CD4-positive, alpha-beta memory T cell (primary cell): Measurements from ENCODE around the gene TEDC2. TPM values are rescaled to one million over a fixed set of nuclear protein-coding genes. Genes with fewer than 3 reads are reported as not detected.

Source experiments
- CTCF ChIA-PET: fragments of 350-600 bp; sonication (Branson Sonifier 250); formaldehyde crosslinking; loops from one replicate; lab custom pipeline; 2021; ENCODE audit warnings: inconsistent platforms; ENCODE audit not compliant: partially characterized antibody; lab: Charles Lee
- POLR2A ChIA-PET: fragments of 350-600 bp; sonication (Branson Sonifier 250); formaldehyde crosslinking; loops from one replicate; lab custom pipeline; 2021; ENCODE audit not compliant: partially characterized antibody; lab: Charles Lee
- DNase-seq, 5 donors: peaks; one replicate each; pipeline versions ENCODE4 v3.0.0 to v3.0.0-alpha.2; 2020 to 2022; ENCODE audit warnings: mixed read lengths in 1 of 5
- H3K27ac ChIP-seq: one replicate; pipeline ENCODE4 v1.7.0; 2013; ENCODE audit warnings: low read depth, low read length
- H3K27me3 ChIP-seq: 2 replicates; pipeline ENCODE4 v1.7.0; 2013; ENCODE audit warnings: mild to moderate bottlenecking, low read length, moderate library complexity; ENCODE audit not compliant: insufficient read depth
- H3K36me3 ChIP-seq: 2 replicates; pipeline ENCODE4 v1.7.0; 2013; ENCODE audit warnings: mild to moderate bottlenecking, low read length, moderate library complexity; ENCODE audit not compliant: insufficient read depth
- H3K4me1 ChIP-seq: 2 replicates; pipeline ENCODE4 v1.7.0; 2013; ENCODE audit warnings: mild to moderate bottlenecking, low read length, moderate library complexity; ENCODE audit not compliant: insufficient read depth
- H3K4me3 ChIP-seq, 2 donors: one replicate each; pipeline ENCODE4 v1.7.0; 2013; ENCODE audit warnings: low read length in 2 of 2, mild to moderate bottlenecking in 1 of 2
- H3K9me3 ChIP-seq, 2 donors: one replicate each; pipeline ENCODE4 v1.7.0; 2013; ENCODE audit warnings: low read length in 2 of 2, control low read depth in 1 of 2; ENCODE audit not compliant: control insufficient read depth in 1 of 2
- H3K27ac Mint-ChIP-seq, 7 donors: one replicate each; pipeline ENCODE4 v1.8.0; 2020 to 2021; ENCODE audit warnings: mixed read lengths in 7 of 7, mild to moderate bottlenecking in 6 of 7, inconsistent platforms in 3 of 7, moderate library complexity in 3 of 7
- H3K27me3 Mint-ChIP-seq, 2 donors: one replicate each; pipeline ENCODE4 v1.8.0; 2020 to 2021; ENCODE audit warnings: mixed read lengths in 2 of 2
- H3K36me3 Mint-ChIP-seq, 2 donors: one replicate each; pipeline ENCODE4 v1.8.0; 2020 to 2021; ENCODE audit warnings: mixed read lengths in 2 of 2, inconsistent platforms in 1 of 2, mild to moderate bottlenecking in 1 of 2
- H3K4me1 Mint-ChIP-seq, 4 donors: one replicate each; pipeline ENCODE4 v1.8.0; 2020 to 2021; ENCODE audit warnings: mixed read lengths in 4 of 4, mild to moderate bottlenecking in 1 of 4
- H3K4me3 Mint-ChIP-seq, 8 donors: one replicate each; pipeline ENCODE4 v1.8.0; 2020 to 2021; ENCODE audit warnings: mixed read lengths in 8 of 8, mild to moderate bottlenecking in 7 of 8, moderate library complexity in 6 of 8, inconsistent platforms in 3 of 8
- H3K9me3 Mint-ChIP-seq, 8 donors: one replicate each; pipeline ENCODE4 v1.8.0; 2020 to 2021; ENCODE audit warnings: mixed read lengths in 8 of 8, mild to moderate bottlenecking in 5 of 8, inconsistent platforms in 3 of 8, moderate library complexity in 1 of 8
- intact Hi-C: fragments of 100-400 bp; cut with micrococcal nuclease; formaldehyde crosslinking; loops from one replicate; pipeline ENCODE4 v1.15.1; 2023
- polyA plus RNA-seq, 2 donors: library from polyadenylated mRNA; unstranded; fragments of 300-500 nt; fragmentation: Illumina TruSeq; gene quantifications; one replicate each; pipeline ENCODE4 v1.2.3, GENCODE V29; 2021
- total RNA-seq, 2 experiments: library from RNA; stranded (reverse); gene quantifications; one replicate each; pipeline ENCODE4 v1.2.3, GENCODE V29; 2021

The TEDC2 gene
- total and polyA plus RNA-seq, 4 experiments from 2014 or later, result 0.44 to 0.55 (median 0.44) TPM; not detected in 1

DNA sequence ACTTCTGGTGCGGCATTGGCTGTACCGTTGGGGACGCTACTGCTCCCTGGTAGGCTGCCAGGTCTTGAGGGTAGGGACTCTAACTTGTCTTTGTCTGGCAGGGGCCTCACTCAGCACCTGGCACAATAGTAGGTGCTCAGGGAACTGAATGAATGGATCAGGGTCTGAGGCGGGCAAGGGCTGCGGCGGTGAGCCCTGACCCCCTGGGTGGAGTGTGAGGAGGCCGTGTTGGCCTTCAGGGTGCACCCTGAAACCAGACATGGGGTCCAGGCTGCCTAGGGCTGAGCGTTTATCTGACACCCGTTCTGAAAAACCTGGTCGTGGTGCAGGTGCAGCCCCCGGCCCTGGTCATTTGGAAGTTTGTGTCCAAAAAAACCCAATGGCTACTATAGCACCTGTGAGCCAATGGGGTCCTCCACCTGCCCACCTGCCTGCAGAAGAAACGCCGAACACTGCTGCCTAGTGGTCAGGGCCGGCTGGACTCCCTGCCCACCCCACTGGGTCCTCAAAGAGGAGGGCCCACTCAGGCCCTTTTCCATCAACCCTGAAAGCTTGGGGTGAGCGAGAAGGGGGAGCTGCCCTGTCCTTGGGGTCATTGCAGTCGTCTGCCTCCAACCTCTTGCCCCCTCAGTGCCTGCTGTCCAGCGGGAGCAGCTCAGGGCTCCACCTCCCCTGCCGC, 49.0 kb downstream of the TEDC2 start:
- Mint-ChIP-seq H3K4me1 (peaks cover 5 to 20% (median 10%) of the 10 kb centered on the region in 4 donors), H3K36me3 (no peaks in the 10 kb centered on the region), H3K4me3 (no peak overlapping the region), H3K9me3 (peaks cover 0 to 2% (median 0%) of the 10 kb centered on the region in 8 donors), H3K27ac (no peak overlapping the region), H3K27me3 (no peaks in the 10 kb centered on the region)
- H3K27ac ChIP-seq, result no peak overlapping the region
- H3K9me3 ChIP-seq, result no peaks in the 10 kb centered on the region
- ChIA-PET POLR2A (no interaction called here), CTCF (no interaction called here)
- no peak overlapping the region for H3K4me3 ChIP-seq
- peaks cover 7% of the 10 kb centered on the region for H3K4me1 ChIP-seq
- DNase-seq, result no peak
- no peaks in the 10 kb centered on the region for H3K27me3 ChIP-seq
- intact Hi-C loops, result no loop called here
- H3K36me3 ChIP-seq, result no peaks in the 10 kb centered on the region

DNA sequence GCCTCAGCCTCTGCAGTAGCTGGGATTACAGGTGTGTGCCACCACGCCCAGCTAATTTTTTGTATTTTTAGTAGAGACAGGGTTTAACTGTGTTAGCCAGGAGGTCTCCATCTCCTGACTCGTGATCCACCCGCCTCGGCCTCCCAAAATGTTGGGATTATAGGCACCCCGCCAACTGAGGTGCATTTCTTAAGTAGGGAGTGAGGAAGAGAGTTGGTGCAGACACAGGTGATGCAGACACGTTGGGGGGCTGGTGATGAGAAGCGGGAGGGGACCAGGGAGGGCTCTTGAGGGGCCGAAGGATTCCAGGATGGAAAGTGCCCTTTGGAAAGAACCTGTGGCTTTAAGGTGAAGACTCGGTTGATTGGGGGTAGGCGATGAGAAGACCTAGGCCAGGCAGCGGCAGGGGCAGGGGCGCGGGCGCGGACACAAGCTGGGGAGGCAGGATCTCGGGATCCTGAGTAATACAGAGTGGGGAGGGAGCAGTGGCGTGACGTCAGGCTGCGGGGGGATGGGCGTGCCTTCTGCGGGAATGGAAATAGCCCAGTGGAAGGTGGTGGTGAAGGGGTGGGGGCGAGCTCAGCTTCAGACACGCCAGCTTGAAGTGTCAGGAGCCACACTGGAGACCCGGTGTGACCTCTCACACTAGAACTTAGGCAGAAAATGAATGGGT, 51.4 kb downstream of the TEDC2 start:
- Histone ChIP-seq H3K4me3 (no peak overlapping the region), H3K27ac (no peak overlapping the region), H3K4me1 (peaks cover 24% of the 10 kb centered on the region), H3K9me3 (no peaks in the 10 kb centered on the region), H3K36me3 (no peaks in the 10 kb centered on the region), H3K27me3 (no peaks in the 10 kb centered on the region)
- H3K9me3 Mint-ChIP-seq, result peaks cover 0 to 4% (median 0%) of the 10 kb centered on the region in 8 donors
- CTCF ChIA-PET, result no interaction called here
- no peaks in the 10 kb centered on the region for H3K27me3 Mint-ChIP-seq
- H3K4me1 Mint-ChIP-seq, result peaks cover 18 to 40% (median 25%) of the 10 kb centered on the region in 4 donors
- DNase-seq, result peak in 1 of 5 donors; percentile 36
- peak overlapping the region in 1 of 8 donors; percentile 25 for H3K4me3 Mint-ChIP-seq
- POLR2A ChIA-PET, result interaction anchor here (6.1 kb wide), 1 partner anchor 21 kb away, joined by 101 read pairs; the partner anchor contains the start of gene CEMP1
- peaks cover 0 to 14% of the 10 kb centered on the region in 2 donors for H3K36me3 Mint-ChIP-seq
- intact Hi-C loops, result loop anchor here (5.0 to 10.0 kb wide), 2 partner anchors 161 to 246 kb away; partner anchors contain the start of gene RNPS1
- peak overlapping the region in 2 of 7 donors; percentile 43 to 91 for H3K27ac Mint-ChIP-seq

- Histone ChIP-seq H3K27ac (no peak overlapping the region), H3K4me1 (peaks cover 33% of the 10 kb centered on the region), H3K36me3 (no peaks in the 10 kb centered on the region), H3K9me3 (no peaks in the 10 kb centered on the region), H3K4me3 (no peak overlapping the region), H3K27me3 (no peaks in the 10 kb centered on the region)
- intact Hi-C loops, result loop anchor here (5.0 to 10.0 kb wide), 2 partner anchors 160 to 247 kb away; partner anchors contain the start of gene RNPS1
- ChIA-PET CTCF (no interaction called here), POLR2A (interaction anchor here (0.9 to 6.1 kb wide), 4 partner anchors 20 to 260 kb away, joined by 3 to 101 read pairs (median 14); partner anchors contain the start of genes CEMP1 and PDPK1)
- H3K27me3 Mint-ChIP-seq, result no peaks in the 10 kb centered on the region
- H3K27ac Mint-ChIP-seq, result peak overlapping the region; percentile 57 to 97 (median 92)
- DNase-seq, result peak in 1 of 5 donors; percentile 41
- peak overlapping the region; percentile 7 to 91 (median 85) for H3K4me3 Mint-ChIP-seq
- H3K9me3 Mint-ChIP-seq, result peaks cover 0 to 6% (median 0%) of the 10 kb centered on the region in 8 donors
- H3K4me1 Mint-ChIP-seq, result peaks cover 27 to 49% (median 33%) of the 10 kb centered on the region in 4 donors
- H3K36me3 Mint-ChIP-seq, result peaks cover 0 to 23% of the 10 kb centered on the region in 2 donors
These were observed 52.3 kb downstream of the TEDC2 start for GRCh38 chr16:2511996-2512734.

GRCh38 chr16:2512735-2513404, 53.0 kb downstream of the TEDC2 start:
- Mint-ChIP-seq H3K27ac (peak overlapping the region; percentile 91 to 97 (median 92)), H3K9me3 (peaks cover 0 to 7% (median 0%) of the 10 kb centered on the region in 8 donors), H3K36me3 (peaks cover 0 to 25% of the 10 kb centered on the region in 2 donors), H3K4me1 (peaks cover 32 to 56% (median 40%) of the 10 kb centered on the region in 4 donors), H3K4me3 (peak overlapping the region; percentile 79 to 96 (median 86)), H3K27me3 (no peaks in the 10 kb centered on the region)
- Histone ChIP-seq H3K27me3 (no peaks in the 10 kb centered on the region), H3K9me3 (no peaks in the 10 kb centered on the region), H3K36me3 (no peaks in the 10 kb centered on the region), H3K4me3 (peak overlapping the region; percentile 12 to 74), H3K4me1 (peaks cover 40% of the 10 kb centered on the region), H3K27ac (peak overlapping the region; percentile 94)
- intact Hi-C loops, result loop anchor here (1.0 to 10.0 kb wide), 8 partner anchors 19 to 358 kb away; partner anchors contain the start of genes CCNF, RNPS1, TBC1D24 and TRAF7
- ChIA-PET POLR2A (interaction anchor here (0.7 to 6.1 kb wide), 12 partner anchors 12 to 357 kb away, joined by 3 to 101 read pairs (median 4); partner anchors contain the start of genes ABCA3, CEMP1, MLST8 and PDPK1), CTCF (interaction anchor here (1.0 kb wide), 1 partner anchor 18 kb away, joined by 3 read pairs; the partner anchor contains the start of gene CEMP1)
- peak in 1 of 5 donors; percentile 58 for DNase-seq

- peak within 1 kb of the TSS; percentile 91 to 98 (median 97) for H3K27ac Mint-ChIP-seq
- peaks cover 48% of the 10 kb centered on the region for H3K4me1 ChIP-seq
- peak within 1 kb of the TSS; percentile 90 to 96 (median 92) for H3K4me3 Mint-ChIP-seq
- peaks cover 0 to 27% of the 10 kb centered on the region in 2 donors for H3K36me3 Mint-ChIP-seq
- H3K27me3 Mint-ChIP-seq, result no peaks in the 10 kb centered on the region
- peak; percentile 90 to 97 (median 94) for DNase-seq
- ChIA-PET POLR2A (interaction anchor here (0.7 to 6.1 kb wide), 17 partner anchors 11 to 553 kb away, joined by 3 to 101 read pairs (median 5); partner anchors contain the start of genes ABCA3, CEMP1, ECI1 and FLYWCH2), CTCF (interaction anchor here (1.0 kb wide), 1 partner anchor 17 kb away, joined by 3 read pairs; the partner anchor contains the start of gene CEMP1)
- intact Hi-C loops, result loop anchor here (1.0 to 10.0 kb wide), 8 partner anchors 19 to 358 kb away; partner anchors contain the start of genes CCNF, RNPS1, TBC1D24 and TRAF7
- peaks cover 32 to 64% (median 46%) of the 10 kb centered on the region in 4 donors for H3K4me1 Mint-ChIP-seq
- peaks cover 0 to 7% (median 0%) of the 10 kb centered on the region in 8 donors for H3K9me3 Mint-ChIP-seq
- no peaks in the 10 kb centered on the region for H3K9me3 ChIP-seq
- peak within 1 kb of the TSS; percentile 74 to 77 for H3K4me3 ChIP-seq
- peak within 1 kb of the TSS; percentile 94 for H3K27ac ChIP-seq
- no peaks in the 10 kb centered on the region for H3K27me3 ChIP-seq
- H3K36me3 ChIP-seq, result no peaks in the 10 kb centered on the region
These were observed 53.8 kb downstream of the TEDC2 start, which contains the start of gene ATP6V0C for GRCh38 chr16:2513405-2514332. TSS of gene ATP6V0C (plus strand) at chr16:2513952. CDS start at chr16:2514104, 152 bp downstream.
